HEK293 (cell line): ENCODE results near the gene PEX11G.

ENCODE experiments used
- CTCF ChIA-PET: fragments of 350-600 bp; formaldehyde crosslinking; extraction: SDS; loops from one replicate; lab custom pipeline; 2021; ENCODE audit warnings: antibody characterized with exemption; lab: Yijun Ruan, JAX
- POLR2A ChIA-PET: fragments of 300-600 bp; formaldehyde crosslinking; extraction: SDS; loops from one replicate; lab custom pipeline; 2020; ENCODE audit warnings: antibody characterized with exemption, inconsistent platforms; lab: Yijun Ruan, JAX
- H3K27ac ChIP-seq: fragments of 200-500 bp; sonication (Bioruptor generic); 2 replicates; pipeline ENCODE4 v1.5.1; 2014; ENCODE audit warnings: low read depth, low read length, control low read depth, inconsistent platforms; ENCODE audit errors: extremely low read depth
- H3K36me3 ChIP-seq, 2 experiments: fragments of 200-500 bp in 1 of 2; sonication (Bioruptor generic) in 1 of 2; 1 replicate in 1 of 2; 2 replicates in 1 of 2; pipeline ENCODE4 v1.5.1; 2014 to 2017; ENCODE audit warnings: inconsistent platforms in 2 of 2, low read length in 2 of 2; ENCODE audit not compliant: control insufficient read depth in 2 of 2, insufficient read depth in 1 of 2
- H3K4me1 ChIP-seq: fragments of 200-500 bp; sonication (Bioruptor generic); 2 replicates; pipeline ENCODE4 v1.5.1; 2014; ENCODE audit warnings: mild to moderate bottlenecking, low read length, inconsistent platforms; ENCODE audit not compliant: control insufficient read depth, insufficient read depth
- H3K4me3 ChIP-seq: 2 replicates; pipeline ENCODE4 v1.5.1; 2011; ENCODE audit warnings: low read depth, mild to moderate bottlenecking, control low read depth, low read length, moderate library complexity
- H3K9me3 ChIP-seq: fragments of 200-500 bp; sonication (Bioruptor generic); 2 replicates; pipeline ENCODE4 v1.5.1; 2014; ENCODE audit warnings: low read depth, low read length, inconsistent platforms; ENCODE audit not compliant: control insufficient read depth, insufficient read depth
- GFI1B ChIP-seq: fragments of 450-650 bp; formaldehyde crosslinking; IDR thresholded peaks from 2 replicates; pipeline ENCODE4 v1.5.1; 2016; ENCODE audit warnings: missing biosample characterization, missing genetic modification characterization
- GLIS2 ChIP-seq: fragments of 450-650 bp; formaldehyde crosslinking; IDR thresholded peaks from 2 replicates; pipeline ENCODE4 v1.5.1; 2016; ENCODE audit warnings: missing biosample characterization, missing genetic modification characterization
- SETDB1 ChIP-seq: IDR thresholded peaks from one replicate; pipeline ENCODE4 v1.6.1; 2017; ENCODE audit warnings: mild to moderate bottlenecking, low read length, moderate library complexity, mixed read lengths; ENCODE audit not compliant: insufficient read length
- ZIC2 ChIP-seq: fragments of 450-650 bp; formaldehyde crosslinking; IDR thresholded peaks from 2 replicates; pipeline ENCODE4 v1.5.1; 2016; ENCODE audit warnings: missing biosample characterization, missing genetic modification characterization
- ZNF10 ChIP-seq: fragments of 450-650 bp; formaldehyde crosslinking; IDR thresholded peaks from 2 replicates; pipeline ENCODE4 v1.5.1; 2017; ENCODE audit warnings: missing biosample characterization, missing genetic modification characterization
- ZNF112 ChIP-seq: fragments of 450-650 bp; formaldehyde crosslinking; IDR thresholded peaks from 2 replicates; pipeline ENCODE4 v1.5.0; 2017; ENCODE audit warnings: missing biosample characterization, missing genetic modification characterization
- ZNF280D ChIP-seq: fragments of 450-650 bp; formaldehyde crosslinking; IDR thresholded peaks from 2 replicates; pipeline ENCODE4 v1.5.1; 2016; ENCODE audit warnings: missing biosample characterization, missing genetic modification characterization
- ZNF324 ChIP-seq: fragments of 450-650 bp; formaldehyde crosslinking; IDR thresholded peaks from 2 replicates; pipeline ENCODE4 v1.5.1; 2016; ENCODE audit warnings: missing biosample characterization, missing genetic modification characterization
- ZNF518A ChIP-seq: fragments of 450-650 bp; formaldehyde crosslinking; conservative IDR thresholded peaks from 2 replicates; pipeline ENCODE4 v1.5.1; 2016; ENCODE audit warnings: low read depth, missing biosample characterization, missing genetic modification characterization
- ZNF600 ChIP-seq: fragments of 450-650 bp; formaldehyde crosslinking; IDR thresholded peaks from 2 replicates; pipeline ENCODE4 v1.5.1; 2016; ENCODE audit warnings: missing biosample characterization, missing genetic modification characterization
- ZNF621 ChIP-seq: fragments of 450-650 bp; formaldehyde crosslinking; IDR thresholded peaks from 2 replicates; pipeline ENCODE4 v1.5.1; 2017; ENCODE audit warnings: missing biosample characterization, missing genetic modification characterization
- TF ChIP-seq, protein P1 (sequence below): fragments of 450-650 bp; formaldehyde crosslinking; IDR thresholded peaks from 2 replicates; pipeline ENCODE4 v1.5.1; 2017; ENCODE audit warnings: missing biosample characterization, missing genetic modification characterization
- TF ChIP-seq, protein P2 (sequence below): fragments of 450-650 bp; formaldehyde crosslinking; IDR thresholded peaks from 2 replicates; pipeline ENCODE4; 2016; ENCODE audit warnings: missing biosample characterization, missing genetic modification characterization

The PEX11G gene

DNA sequence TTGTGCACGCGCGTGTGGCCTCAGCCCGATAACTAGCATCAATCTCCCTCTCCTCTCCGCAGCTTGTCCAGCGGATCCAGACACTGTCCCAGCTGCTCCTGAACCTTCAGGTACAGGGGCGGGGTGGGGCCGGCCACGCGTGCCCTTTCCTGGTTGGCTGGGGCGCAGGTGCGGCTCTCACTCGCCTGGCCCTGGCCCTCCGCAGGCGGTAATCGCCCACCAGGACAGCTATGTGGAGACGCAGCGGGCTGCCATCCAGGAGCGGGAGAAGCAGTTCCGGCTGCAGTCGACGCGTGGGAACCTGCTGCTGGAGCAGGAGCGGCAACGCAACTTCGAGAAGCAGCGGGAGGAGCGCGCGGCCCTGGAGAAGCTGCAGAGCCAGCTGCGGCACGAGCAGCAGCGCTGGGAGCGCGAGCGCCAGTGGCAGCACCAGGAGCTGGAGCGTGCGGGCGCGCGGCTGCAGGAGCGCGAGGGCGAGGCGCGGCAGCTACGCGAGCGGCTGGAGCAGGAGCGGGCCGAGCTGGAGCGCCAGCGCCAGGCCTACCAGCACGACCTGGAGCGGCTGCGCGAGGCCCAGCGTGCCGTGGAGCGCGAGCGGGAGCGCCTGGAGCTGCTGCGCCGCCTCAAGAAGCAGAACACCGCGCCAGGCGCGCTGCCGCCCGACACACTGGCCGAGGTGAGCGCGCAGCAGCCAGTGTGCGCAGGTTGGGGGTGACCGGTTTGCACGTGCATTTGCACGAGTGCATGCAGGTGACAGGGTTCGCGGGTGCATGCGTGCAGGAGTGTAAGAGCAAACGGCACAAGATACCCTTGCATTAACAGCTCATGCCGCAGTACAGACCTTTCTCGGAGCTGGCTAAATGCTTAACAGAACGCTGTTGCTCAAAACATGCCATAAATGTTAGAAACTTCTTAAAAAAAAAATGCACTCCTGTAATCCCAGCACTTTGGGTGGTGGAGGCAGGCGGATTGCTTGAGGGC is 21.5 kb downstream of the PEX11G start (continued):
- TF ChIP-seq ZIC2 (tag by site-specific recombination) (no peak), ZNF518A (tag by site-specific recombination) (no peak), ZNF10 (tag by site-specific recombination) (no peak)
- TF ChIP-seq, protein P1, sequence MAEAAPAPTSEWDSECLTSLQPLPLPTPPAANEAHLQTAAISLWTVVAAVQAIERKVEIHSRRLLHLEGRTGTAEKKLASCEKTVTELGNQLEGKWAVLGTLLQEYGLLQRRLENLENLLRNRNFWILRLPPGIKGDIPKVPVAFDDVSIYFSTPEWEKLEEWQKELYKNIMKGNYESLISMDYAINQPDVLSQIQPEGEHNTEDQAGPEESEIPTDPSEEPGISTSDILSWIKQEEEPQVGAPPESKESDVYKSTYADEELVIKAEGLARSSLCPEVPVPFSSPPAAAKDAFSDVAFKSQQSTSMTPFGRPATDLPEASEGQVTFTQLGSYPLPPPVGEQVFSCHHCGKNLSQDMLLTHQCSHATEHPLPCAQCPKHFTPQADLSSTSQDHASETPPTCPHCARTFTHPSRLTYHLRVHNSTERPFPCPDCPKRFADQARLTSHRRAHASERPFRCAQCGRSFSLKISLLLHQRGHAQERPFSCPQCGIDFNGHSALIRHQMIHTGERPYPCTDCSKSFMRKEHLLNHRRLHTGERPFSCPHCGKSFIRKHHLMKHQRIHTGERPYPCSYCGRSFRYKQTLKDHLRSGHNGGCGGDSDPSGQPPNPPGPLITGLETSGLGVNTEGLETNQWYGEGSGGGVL (tag by site-specific recombination) = no peak

DNA sequence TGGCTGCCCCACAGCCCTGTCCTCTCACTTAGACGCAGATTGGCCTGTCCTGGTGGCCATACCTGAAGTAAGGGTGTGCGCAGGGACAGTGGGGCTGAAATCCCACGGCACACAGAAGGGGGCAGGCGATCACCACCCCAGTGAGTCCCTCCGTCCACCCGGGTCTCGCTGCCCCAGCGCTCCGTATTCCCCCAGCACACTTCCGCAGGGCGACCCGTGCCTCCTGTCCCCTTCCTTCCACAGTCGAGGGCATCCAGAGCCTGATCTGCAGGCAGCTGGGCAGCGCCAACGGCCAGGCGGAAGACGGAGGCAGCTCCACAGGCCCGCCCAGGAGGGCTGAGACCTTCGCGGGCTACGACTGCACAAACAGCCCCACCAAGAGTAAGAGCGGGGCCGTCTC is 25.3 kb downstream of the PEX11G start:
- POLR2A ChIA-PET = no interaction called here
- Histone ChIP-seq H3K36me3 (peaks cover 0 to 62% of the 10 kb centered on the region in 2 experiments; a peak in 2 of 3 replicates), H3K4me1 (no peaks in the 10 kb centered on the region)

More for the DNA sequence above, 25.3 kb downstream of the PEX11G start:
- H3K9me3 ChIP-seq = no peaks in the 10 kb centered on the region
- TF ChIP-seq, protein P2, sequence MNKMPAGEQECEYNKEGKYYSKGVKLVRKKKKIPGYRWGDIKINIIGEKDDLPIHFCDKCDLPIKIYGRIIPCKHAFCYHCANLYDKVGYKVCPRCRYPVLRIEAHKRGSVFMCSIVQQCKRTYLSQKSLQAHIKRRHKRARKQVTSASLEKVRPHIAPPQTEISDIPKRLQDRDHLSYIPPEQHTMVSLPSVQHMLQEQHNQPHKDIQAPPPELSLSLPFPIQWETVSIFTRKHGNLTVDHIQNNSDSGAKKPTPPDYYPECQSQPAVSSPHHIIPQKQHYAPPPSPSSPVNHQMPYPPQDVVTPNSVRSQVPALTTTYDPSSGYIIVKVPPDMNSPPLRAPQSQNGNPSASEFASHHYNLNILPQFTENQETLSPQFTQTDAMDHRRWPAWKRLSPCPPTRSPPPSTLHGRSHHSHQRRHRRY (tag by site-specific recombination) = no peak
- TF ChIP-seq ZNF621 (tag by site-specific recombination) (no peak), ZNF280D (tag by site-specific recombination) (no peak), ZNF324 (no peak), SETDB1 (no peak), GFI1B (tag by site-specific recombination) (no peak), GLIS2 (no peak), ZIC2 (tag by site-specific recombination) (no peak), ZNF112 (tag by site-specific recombination) (no peak), ZNF600 (tag by site-specific recombination) (no peak)
- H3K4me3 ChIP-seq = no peak overlapping the region
- no peak overlapping the region for H3K27ac ChIP-seq
- CTCF ChIA-PET = no interaction called here
